Erythroblast (primary cell): ENCODE data around the gene HORMAD1.
A peak's percentile ranks its signal among the peaks of the same experiment; 100 is the strongest.
"Not testable (repeated sequence)": the region's sequence is repeated elsewhere in the genome, so short reads cannot be mapped to it uniquely, and the experiment has no call there.

Source experiments
- DNase-seq, 2 experiments: peaks; one replicate each; lab custom pipeline; 2025; lab: John Stamatoyannopoulos, UW
- GATA1 ChIP-seq: IDR thresholded peaks from 2 replicates; pipeline ENCODE4 v1.6.1; 2011; ENCODE audit warnings: low read depth, mild to moderate bottlenecking, control low read depth, low read length, moderate library complexity
- POLR2A ChIP-seq: IDR thresholded peaks from 2 replicates; pipeline ENCODE4 v1.6.1; 2011; ENCODE audit warnings: mild to moderate bottlenecking, low read length

The HORMAD1 gene

GRCh38 chr1:150730130-150730721, 9.5 kb upstream of the HORMAD1 start:
- no peak for TF ChIP-seq POLR2A
- DNase-seq, result no peak

- no peak for DNase-seq
- TF ChIP-seq GATA1, result no peak
Measured at GRCh38 chr1:150724336-150724735, 3.6 kb upstream of the HORMAD1 start.

- DNase-seq, result no peak
- TF ChIP-seq GATA1 (no peak), POLR2A (no peak)
Measured at GRCh38 chr1:150720098-150720497, 597 bp downstream of the HORMAD1 start.

- TF ChIP-seq POLR2A (no peak), GATA1 (no peak)
- no peak for DNase-seq
Measured at GRCh38 chr1:150718225-150718891, 2.3 kb downstream of the HORMAD1 start.

GRCh38 chr1:150709031-150709430, 11.7 kb downstream of the HORMAD1 start:
- DNase-seq, result not testable (repeated sequence)

- DNase-seq, result no peak
- TF ChIP-seq GATA1 (no peak), POLR2A (no peak)
Measured at GRCh38 chr1:150708595-150708994, 12.1 kb downstream of the HORMAD1 start.

GRCh38 chr1:150706091-150706490, 14.6 kb downstream of the HORMAD1 start:
- DNase-seq, result no peak
- no peak for TF ChIP-seq POLR2A

- TF ChIP-seq GATA1 (no peak), POLR2A (no peak)
- no peak for DNase-seq
Measured at GRCh38 chr1:150703427-150703826, 17.3 kb downstream of the HORMAD1 start.

GRCh38 chr1:150696995-150697927, 23.4 kb downstream of the HORMAD1 start, which contains the start of gene GOLPH3L:
Gene GOLPH3L, minus strand, starts transcription at chr1:150697154. Its CDS starts 2,316 bp downstream, at chr1:150694838.
- peak; percentile 97 to 98 for DNase-seq
- TF ChIP-seq GATA1, result no peak
- peak; percentile 79 for TF ChIP-seq POLR2A

GRCh38 chr1:150696590-150696989, 24.1 kb downstream of the HORMAD1 start:
- peak; percentile 37 to 51 for DNase-seq
- TF ChIP-seq GATA1 (no peak), POLR2A (no peak)

- TF ChIP-seq GATA1, result no peak
- TF ChIP-seq POLR2A, result no peak
- DNase-seq, result peak; percentile 24 to 32
Measured at GRCh38 chr1:150696162-150696561, 24.5 kb downstream of the HORMAD1 start.

GRCh38 chr1:150695561-150695960, 25.1 kb downstream of the HORMAD1 start:
- TF ChIP-seq POLR2A (no peak), GATA1 (no peak)
- peak; percentile 15 to 37 for DNase-seq

GRCh38 chr1:150692720-150693119, 28.0 kb downstream of the HORMAD1 start:
- DNase-seq, result no peak
- TF ChIP-seq POLR2A, result peak; percentile 15
- TF ChIP-seq GATA1, result no peak

GRCh38 chr1:150688763-150689162, 31.9 kb downstream of the HORMAD1 start:
- no peak for TF ChIP-seq POLR2A
- TF ChIP-seq GATA1, result no peak
- no peak for DNase-seq

GRCh38 chr1:150686275-150686674, 34.4 kb downstream of the HORMAD1 start:
- no peak for TF ChIP-seq POLR2A
- TF ChIP-seq GATA1, result no peak
- DNase-seq, result no peak
